Measurements from ENCODE around the gene CDKN3. TPM values are rescaled to one million over a fixed set of nuclear protein-coding genes. Genes with fewer than 3 reads are reported as not detected.

The CDKN3 gene
- total and polyA plus RNA-seq, 8 donors: 1.8 to 20.8 (median 6.2) TPM; not detected in 2

- DNase-seq: peak in 1 of 2 donors; percentile 41
- WGBS, 5 donors: 55 to 70% (median 58%) methylated on average over 24 of the region's 24 CpGs
- no peaks in the 10 kb centered on the region for H3K36me3 ChIP-seq
- no peaks in the 10 kb centered on the region for H3K27me3 ChIP-seq
- H3K9me3 ChIP-seq: no peaks in the 10 kb centered on the region
- peaks cover 0 to 25% (median 5%) of the 10 kb centered on the region in 4 donors for H3K4me1 ChIP-seq
- intact Hi-C loops (cut with DNase I; ENCODE audit: low total_unique reads): loop anchor here (10.0 kb wide), 2 partner anchors 814 to 1054 kb away; no protein-coding TSS in a partner anchor
- peak overlapping the region; percentile 25 to 78 (median 67) for H3K27ac ChIP-seq
- no peak for TF ChIP-seq POLR2AphosphoS5 (IDR thresholded peaks at IDR 0.05)
- TF ChIP-seq EP300 (IDR thresholded peaks at IDR 0.05): no peak
- TF ChIP-seq, protein P1, sequence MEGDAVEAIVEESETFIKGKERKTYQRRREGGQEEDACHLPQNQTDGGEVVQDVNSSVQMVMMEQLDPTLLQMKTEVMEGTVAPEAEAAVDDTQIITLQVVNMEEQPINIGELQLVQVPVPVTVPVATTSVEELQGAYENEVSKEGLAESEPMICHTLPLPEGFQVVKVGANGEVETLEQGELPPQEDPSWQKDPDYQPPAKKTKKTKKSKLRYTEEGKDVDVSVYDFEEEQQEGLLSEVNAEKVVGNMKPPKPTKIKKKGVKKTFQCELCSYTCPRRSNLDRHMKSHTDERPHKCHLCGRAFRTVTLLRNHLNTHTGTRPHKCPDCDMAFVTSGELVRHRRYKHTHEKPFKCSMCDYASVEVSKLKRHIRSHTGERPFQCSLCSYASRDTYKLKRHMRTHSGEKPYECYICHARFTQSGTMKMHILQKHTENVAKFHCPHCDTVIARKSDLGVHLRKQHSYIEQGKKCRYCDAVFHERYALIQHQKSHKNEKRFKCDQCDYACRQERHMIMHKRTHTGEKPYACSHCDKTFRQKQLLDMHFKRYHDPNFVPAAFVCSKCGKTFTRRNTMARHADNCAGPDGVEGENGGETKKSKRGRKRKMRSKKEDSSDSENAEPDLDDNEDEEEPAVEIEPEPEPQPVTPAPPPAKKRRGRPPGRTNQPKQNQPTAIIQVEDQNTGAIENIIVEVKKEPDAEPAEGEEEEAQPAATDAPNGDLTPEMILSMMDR (IDR thresholded peaks at IDR 0.05): no peak
- TF ChIP-seq POLR2A (IDR thresholded peaks at IDR 0.05): no peak
- peak overlapping the region in 1 of 4 donors; percentile 3 for H3K4me3 ChIP-seq
Measured at GRCh38 chr14:54348923-54349620, 47.7 kb upstream of the CDKN3 start.

- 54 to 67% (median 66%) methylated on average over 2 of the region's 2 CpGs for WGBS, 5 donors
- peak overlapping the region in 4 of 5 donors; percentile 37 to 78 (median 72) for H3K27ac ChIP-seq
- intact Hi-C loops (cut with DNase I; ENCODE audit: low total_unique reads): loop anchor here (10.0 kb wide), 2 partner anchors 815 to 1055 kb away; no protein-coding TSS in a partner anchor
Measured at GRCh38 chr14:54349713-54350112, 47.1 kb upstream of the CDKN3 start.

DNA sequence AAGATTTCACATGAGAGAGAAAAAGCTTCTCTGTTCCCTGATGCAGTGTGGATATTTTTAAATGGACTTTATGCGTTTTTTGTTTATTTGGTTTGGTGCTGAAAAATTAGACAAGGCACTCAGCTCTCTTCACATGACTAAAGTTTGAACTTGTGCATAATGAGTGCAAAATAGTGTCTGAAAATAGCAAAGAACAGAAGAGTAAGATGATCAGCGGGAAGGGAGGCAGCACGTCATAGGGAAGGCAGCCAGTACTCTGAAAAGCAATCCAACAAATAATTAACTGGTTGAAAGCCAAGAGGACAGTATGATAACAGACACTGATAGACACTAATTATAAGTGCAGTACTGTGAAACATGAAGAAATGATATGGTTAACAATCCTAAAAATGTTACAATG is 46.6 kb upstream of the CDKN3 start:
- Histone ChIP-seq H3K9me3 (no peaks in the 10 kb centered on the region), H3K27me3 (no peaks in the 10 kb centered on the region), H3K4me1 (peaks cover 0 to 33% (median 6%) of the 10 kb centered on the region in 4 donors), H3K27ac (peak overlapping the region in 3 of 5 donors; percentile 67 to 78 (median 78)), H3K4me3 (no peak overlapping the region), H3K36me3 (no peaks in the 10 kb centered on the region)
- 16 to 24% (median 24%) methylated on average over 3 of the region's 3 CpGs for WGBS, 5 donors
- intact Hi-C loops (cut with DNase I; ENCODE audit: low total_unique reads): no loop called here
- no peak for TF ChIP-seq EP300 (IDR thresholded peaks at IDR 0.05)
- TF ChIP-seq, protein P1 (IDR thresholded peaks at IDR 0.05): no peak
- no peak for TF ChIP-seq POLR2A (IDR thresholded peaks at IDR 0.05)
- TF ChIP-seq POLR2AphosphoS5 (IDR thresholded peaks at IDR 0.05): peak in 2 of 3 donors; percentile 27 to 39
- DNase-seq: peak in 1 of 2 donors; percentile 68

More at GRCh38 chr14:54349713-54350112, 47.1 kb upstream of the CDKN3 start:
- H3K4me3 ChIP-seq: no peak overlapping the region
- DNase-seq: no peak
- H3K9me3 ChIP-seq: no peaks in the 10 kb centered on the region
- H3K4me1 ChIP-seq: peaks cover 0 to 31% (median 6%) of the 10 kb centered on the region in 4 donors
- H3K27me3 ChIP-seq: no peaks in the 10 kb centered on the region
- H3K36me3 ChIP-seq: no peaks in the 10 kb centered on the region
- TF ChIP-seq POLR2A (IDR thresholded peaks at IDR 0.05) (no peak), EP300 (IDR thresholded peaks at IDR 0.05) (no peak), POLR2AphosphoS5 (IDR thresholded peaks at IDR 0.05) (no peak)
- TF ChIP-seq, protein P1 (IDR thresholded peaks at IDR 0.05): no peak

GRCh38 chr14:54353266-54353665 is 43.5 kb upstream of the CDKN3 start:
- H3K27me3 ChIP-seq: no peaks in the 10 kb centered on the region
- peak overlapping the region in 1 of 5 donors; percentile 27 for H3K27ac ChIP-seq
- no peaks in the 10 kb centered on the region for H3K36me3 ChIP-seq
- no peak overlapping the region for H3K4me3 ChIP-seq
- intact Hi-C loops (cut with DNase I; ENCODE audit: low total_unique reads): no loop called here
- DNase-seq: no peak
- TF ChIP-seq POLR2AphosphoS5 (IDR thresholded peaks at IDR 0.05): no peak
- TF ChIP-seq, protein P1 (IDR thresholded peaks at IDR 0.05): no peak
- TF ChIP-seq POLR2A (IDR thresholded peaks at IDR 0.05): no peak
- TF ChIP-seq EP300 (IDR thresholded peaks at IDR 0.05): no peak
- H3K9me3 ChIP-seq: no peaks in the 10 kb centered on the region
- WGBS, 5 donors: 68 to 84% (median 80%) methylated on average over 6 of the region's 6 CpGs
- peaks cover 0 to 33% (median 3%) of the 10 kb centered on the region in 4 donors for H3K4me1 ChIP-seq

All from stomach (tissue), 9 donors.